Dermis lymphatic vessel endothelial cell (primary cell): ENCODE results near the gene ZNF35. TPM values are rescaled to one million over a fixed set of nuclear protein-coding genes. Genes with fewer than 3 reads are reported as not detected.

Experiments
- total RNA-seq: library from RNA; depleted of rRNA; stranded (reverse); fragments of >200 nt; gene quantifications from 2 replicates; pipeline ENCODE4 v1.2.1, GENCODE V29; 2014

The ZNF35 gene
- 14.3 and 18.0 TPM in 2 replicates for total RNA-seq

GRCh38 chr3:44648564-44649229 lies at the start of gene ZNF35:
TSS of gene ZNF35 (plus strand) at chr3:44648732. CDS start at chr3:44651068, 2,336 bp downstream.

GRCh38 chr3:44624749-44625480 lies 23.6 kb upstream of the ZNF35 start, which contains the start of gene ZNF197:
TSS of gene ZNF197 (plus strand) at chr3:44625036. CDS start at chr3:44629155, 4,119 bp downstream.

Other genes starting within 250 kb of the ZNF35 start
- 7.9 and 9.2 TPM in 2 replicates for gene ZNF445, start 171.1 kb upstream of the ZNF35 start, total RNA-seq
- 0.87 and 2.2 TPM in 2 replicates for gene ZKSCAN7, start 93.5 kb upstream of the ZNF35 start, total RNA-seq
- gene ZNF660, start 63.8 kb upstream of the ZNF35 start, total RNA-seq: under 0.01 and 0.26 TPM in 2 replicates
- 6.6 and 11.1 TPM in 2 replicates for gene ZNF197, start 23.7 kb upstream of the ZNF35 start, total RNA-seq
- gene ZNF502, start 63.9 kb downstream of the ZNF35 start, total RNA-seq: 2.2 and 4.2 TPM in 2 replicates
- 4.2 and 6.7 TPM in 2 replicates for gene ZNF501, start 80.9 kb downstream of the ZNF35 start, total RNA-seq
- gene KIAA1143, start 112.9 kb downstream of the ZNF35 start, total RNA-seq: 19.4 and 24.6 TPM in 2 replicates
- gene KIF15, start 113.1 kb downstream of the ZNF35 start, total RNA-seq: 1.8 and 2.2 TPM in 2 replicates
- 7.5 and 8.5 TPM in 2 replicates for gene TMEM42, start 213.2 kb downstream of the ZNF35 start, total RNA-seq
- gene TGM4, start 225.9 kb downstream of the ZNF35 start, total RNA-seq: under 0.01 TPM in 1 of 2 replicates, not detected in the other